IPS-20b (cell line): Measurements from ENCODE around the gene CIT.

Source experiments
- H3K27ac ChIP-seq: one replicate; pipeline ENCODE4 v1.5.1; 2013; ENCODE audit warnings: low read length
- H3K27me3 ChIP-seq: 2 replicates; pipeline ENCODE4 v1.6.1; 2013; ENCODE audit warnings: mild to moderate bottlenecking, low read length, inconsistent platforms; ENCODE audit not compliant: insufficient read depth
- H3K36me3 ChIP-seq: 2 replicates; pipeline ENCODE4 v1.6.1; 2013; ENCODE audit warnings: low read depth, mild to moderate bottlenecking, inconsistent platforms, low read length, moderate library complexity; ENCODE audit not compliant: insufficient read depth
- H3K4me1 ChIP-seq: 2 replicates; pipeline ENCODE4 v1.6.1; 2013; ENCODE audit warnings: mild to moderate bottlenecking, control low read depth, inconsistent platforms, low read length, moderate library complexity; ENCODE audit not compliant: insufficient read depth
- H3K4me3 ChIP-seq: 2 replicates; pipeline ENCODE4 v1.5.1; 2013; ENCODE audit warnings: mild to moderate bottlenecking, low read length, inconsistent platforms
- H3K9ac ChIP-seq: 2 replicates; pipeline ENCODE4 v1.6.1; 2013; ENCODE audit warnings: low read depth, mild to moderate bottlenecking, inconsistent platforms, low read length, moderate library complexity
- H3K9me3 ChIP-seq: 2 replicates; pipeline ENCODE4 v1.6.1; 2013; ENCODE audit warnings: mild to moderate bottlenecking, low read depth, low read length, inconsistent platforms; ENCODE audit not compliant: insufficient read depth

Gene CIT

GRCh38 chr12:119843100-119843499 lies 34.0 kb downstream of the CIT start:
- Histone ChIP-seq H3K4me3 (no peak overlapping the region), H3K9me3 (no peaks in the 10 kb centered on the region), H3K36me3 (peaks cover 74% of the 10 kb centered on the region), H3K27ac (no peak overlapping the region), H3K27me3 (no peaks in the 10 kb centered on the region), H3K9ac (no peak overlapping the region), H3K4me1 (no peaks in the 10 kb centered on the region)

GRCh38 chr12:119842380-119842779 lies 34.7 kb downstream of the CIT start:
- Histone ChIP-seq H3K9ac (no peak overlapping the region), H3K27ac (no peak overlapping the region), H3K4me1 (no peaks in the 10 kb centered on the region), H3K36me3 (peaks cover 70% of the 10 kb centered on the region), H3K9me3 (no peaks in the 10 kb centered on the region), H3K4me3 (no peak overlapping the region), H3K27me3 (no peaks in the 10 kb centered on the region)

- peaks cover 68% of the 10 kb centered on the region for H3K36me3 ChIP-seq
- no peaks in the 10 kb centered on the region for H3K9me3 ChIP-seq
- H3K4me1 ChIP-seq: no peaks in the 10 kb centered on the region
- no peak overlapping the region for H3K27ac ChIP-seq
- H3K27me3 ChIP-seq: no peaks in the 10 kb centered on the region
- no peak overlapping the region for H3K4me3 ChIP-seq
- H3K9ac ChIP-seq: no peak overlapping the region
These were observed 35.5 kb downstream of the CIT start for GRCh38 chr12:119841433-119842210.

- Histone ChIP-seq H3K9ac (no peak overlapping the region), H3K36me3 (peaks cover 59% of the 10 kb centered on the region; the same call in 1 of the 2 replicates), H3K27me3 (no peaks in the 10 kb centered on the region), H3K9me3 (no peaks in the 10 kb centered on the region), H3K4me1 (no peaks in the 10 kb centered on the region), H3K4me3 (no peak overlapping the region), H3K27ac (no peak overlapping the region)
These were observed 36.5 kb downstream of the CIT start for GRCh38 chr12:119840582-119840981.

GRCh38 chr12:119840168-119840567 lies 37.0 kb downstream of the CIT start:
- Histone ChIP-seq H3K36me3 (peaks cover 62% of the 10 kb centered on the region; the same call in 1 of the 2 replicates), H3K27ac (no peak overlapping the region), H3K4me3 (no peak overlapping the region), H3K9ac (no peak overlapping the region), H3K9me3 (no peaks in the 10 kb centered on the region), H3K27me3 (no peaks in the 10 kb centered on the region), H3K4me1 (no peaks in the 10 kb centered on the region)

GRCh38 chr12:119838826-119839600 lies 38.1 kb downstream of the CIT start:
- H3K36me3 ChIP-seq: peaks cover 69% of the 10 kb centered on the region
- no peak overlapping the region for H3K9ac ChIP-seq
- H3K27me3 ChIP-seq: no peaks in the 10 kb centered on the region
- H3K4me1 ChIP-seq: no peaks in the 10 kb centered on the region
- H3K27ac ChIP-seq: no peak overlapping the region
- no peak overlapping the region for H3K4me3 ChIP-seq
- H3K9me3 ChIP-seq: no peaks in the 10 kb centered on the region

GRCh38 chr12:119836781-119837180 lies 40.3 kb downstream of the CIT start:
- Histone ChIP-seq H3K27me3 (no peaks in the 10 kb centered on the region), H3K27ac (no peak overlapping the region), H3K36me3 (peaks cover 70% of the 10 kb centered on the region), H3K4me3 (no peak overlapping the region), H3K9me3 (no peaks in the 10 kb centered on the region), H3K9ac (no peak overlapping the region), H3K4me1 (no peaks in the 10 kb centered on the region)

GRCh38 chr12:119835068-119835467 lies 42.1 kb downstream of the CIT start:
- Histone ChIP-seq H3K9me3 (no peaks in the 10 kb centered on the region), H3K36me3 (peaks cover 67% of the 10 kb centered on the region), H3K27ac (no peak overlapping the region)

GRCh38 chr12:119829439-119829838 lies 47.7 kb downstream of the CIT start:
- H3K9ac ChIP-seq: no peak overlapping the region
- H3K4me1 ChIP-seq: no peaks in the 10 kb centered on the region
- H3K27ac ChIP-seq: no peak overlapping the region
- no peaks in the 10 kb centered on the region for H3K27me3 ChIP-seq
- H3K4me3 ChIP-seq: no peak overlapping the region
- H3K36me3 ChIP-seq: peaks cover 74% of the 10 kb centered on the region
- no peaks in the 10 kb centered on the region for H3K9me3 ChIP-seq

More at GRCh38 chr12:119835068-119835467, 42.1 kb downstream of the CIT start:
- H3K9ac ChIP-seq: no peak overlapping the region
- H3K27me3 ChIP-seq: no peaks in the 10 kb centered on the region
- H3K4me3 ChIP-seq: no peak overlapping the region
- no peaks in the 10 kb centered on the region for H3K4me1 ChIP-seq

- Histone ChIP-seq H3K4me3 (no peak overlapping the region), H3K27ac (no peak overlapping the region), H3K4me1 (no peaks in the 10 kb centered on the region), H3K27me3 (no peaks in the 10 kb centered on the region), H3K36me3 (peaks cover 71% of the 10 kb centered on the region), H3K9ac (no peak overlapping the region), H3K9me3 (no peaks in the 10 kb centered on the region)
These were observed 48.8 kb downstream of the CIT start for GRCh38 chr12:119828300-119828699.

GRCh38 chr12:119827760-119828159 lies 49.4 kb downstream of the CIT start:
- Histone ChIP-seq H3K27ac (no peak overlapping the region), H3K36me3 (peaks cover 71% of the 10 kb centered on the region)

More at GRCh38 chr12:119827760-119828159, 49.4 kb downstream of the CIT start:
- Histone ChIP-seq H3K4me3 (no peak overlapping the region), H3K9me3 (no peaks in the 10 kb centered on the region), H3K27me3 (no peaks in the 10 kb centered on the region), H3K9ac (no peak overlapping the region), H3K4me1 (no peaks in the 10 kb centered on the region)
